Stimulated activated CD8-positive, alpha-beta memory T cell treated with anti-CD3 and anti-CD28 coated beads, Interleukin-7, amount 100 ng/mL, for 1 hour (primary cell): ENCODE measurements around the gene FPR2.
"Not testable (repeated sequence)": the region's sequence is repeated elsewhere in the genome, so short reads cannot be mapped to it uniquely, and the experiment has no call there.

Experiments
- DNase-seq, 2 donors: peaks; one replicate each; pipeline ENCODE4 v3.0.0-alpha.2; 2020; ENCODE audit warnings: low read depth in 2 of 2

The FPR2 gene, protein sequence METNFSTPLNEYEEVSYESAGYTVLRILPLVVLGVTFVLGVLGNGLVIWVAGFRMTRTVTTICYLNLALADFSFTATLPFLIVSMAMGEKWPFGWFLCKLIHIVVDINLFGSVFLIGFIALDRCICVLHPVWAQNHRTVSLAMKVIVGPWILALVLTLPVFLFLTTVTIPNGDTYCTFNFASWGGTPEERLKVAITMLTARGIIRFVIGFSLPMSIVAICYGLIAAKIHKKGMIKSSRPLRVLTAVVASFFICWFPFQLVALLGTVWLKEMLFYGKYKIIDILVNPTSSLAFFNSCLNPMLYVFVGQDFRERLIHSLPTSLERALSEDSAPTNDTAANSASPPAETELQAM

GRCh38 chr19:51760697-51761356 lies at the start of gene FPR2:
Gene FPR2, plus strand, starts transcription at chr19:51761180. Its CDS starts 7,479 bp downstream, at chr19:51768659.
- DNase-seq = no peak

DNA sequence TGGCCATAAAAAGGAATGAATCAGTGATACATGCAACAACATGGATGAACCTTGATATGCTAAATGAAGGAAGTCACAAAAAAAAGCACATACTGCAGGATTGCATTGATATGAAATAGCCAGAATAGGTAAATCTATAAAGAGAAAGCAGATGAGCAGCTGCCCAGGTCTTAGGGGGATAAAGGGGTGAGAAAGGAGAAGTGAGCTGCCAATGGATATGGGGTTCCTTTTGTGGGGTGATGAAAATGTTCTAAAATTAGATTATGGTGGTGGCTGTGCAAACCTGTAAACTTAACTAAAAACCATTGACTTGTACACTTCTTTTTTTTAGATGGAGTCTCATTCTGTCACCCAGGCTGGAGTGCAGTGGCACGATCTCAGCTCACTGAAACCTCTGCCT lies 49.3 kb upstream of the FPR2 start:
- no peak for DNase-seq

DNA sequence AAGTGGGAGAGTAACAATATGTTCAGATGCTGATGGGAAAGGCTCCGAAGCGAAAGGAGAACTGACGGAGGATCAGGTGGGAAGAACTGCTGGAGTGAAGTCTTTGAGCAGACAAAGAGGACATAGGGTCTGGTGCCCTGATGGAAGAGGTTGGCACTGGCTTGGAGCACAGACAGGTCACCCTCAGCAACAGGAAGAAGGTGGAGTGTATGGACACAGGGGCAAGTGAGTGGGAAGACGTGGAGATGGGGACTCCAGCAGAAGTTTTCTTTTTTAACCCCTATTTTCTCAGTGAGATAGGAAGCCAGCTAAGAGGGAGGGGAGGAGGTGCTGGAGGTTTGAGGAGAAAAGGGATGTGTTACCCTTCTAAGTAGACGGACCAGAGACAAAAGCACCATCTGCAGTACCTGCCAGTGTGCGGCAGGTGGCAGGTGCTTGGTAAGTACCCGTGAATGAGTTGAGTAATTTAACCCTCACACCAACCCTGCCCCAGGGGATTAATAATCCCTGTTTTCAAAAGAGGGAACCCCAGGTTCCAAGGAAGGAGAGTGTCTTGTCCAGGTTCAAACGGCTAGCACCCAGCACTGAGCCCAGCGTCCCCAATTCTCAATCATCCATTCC lies 48.4 kb upstream of the FPR2 start:
- DNase-seq = no peak

GRCh38 chr19:51713319-51714285 lies 47.4 kb upstream of the FPR2 start:
- DNase-seq = no peak

GRCh38 chr19:51714848-51715247 lies 46.1 kb upstream of the FPR2 start:
- DNase-seq = no peak

- no peak for DNase-seq
Measured at GRCh38 chr19:51715850-51716249, 45.1 kb upstream of the FPR2 start.

GRCh38 chr19:51716925-51717324 lies 44.1 kb upstream of the FPR2 start:
- no peak for DNase-seq

GRCh38 chr19:51719251-51719988 lies 41.6 kb upstream of the FPR2 start:
- no peak for DNase-seq

GRCh38 chr19:51721905-51722304 lies 39.1 kb upstream of the FPR2 start:
- DNase-seq = no peak

DNA sequence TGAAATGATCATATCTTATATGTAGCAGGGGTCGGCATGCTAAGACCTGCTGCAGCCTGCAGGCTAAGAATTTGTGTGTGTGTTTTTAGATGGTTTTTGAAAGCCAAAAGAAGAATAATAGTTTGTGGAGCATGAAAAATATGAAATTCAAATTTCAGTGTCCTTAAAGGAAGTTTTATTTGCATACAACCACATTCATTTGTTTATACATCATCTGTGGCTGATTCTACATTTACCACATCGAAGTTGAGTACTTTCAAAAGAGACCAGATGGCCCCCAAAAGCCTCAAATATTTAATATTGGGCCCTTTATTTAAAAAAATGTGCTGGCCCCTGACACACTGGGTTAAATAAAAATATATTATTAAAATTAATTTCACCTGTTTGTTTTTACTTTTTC lies 38.5 kb upstream of the FPR2 start:
- DNase-seq = no peak

DNA sequence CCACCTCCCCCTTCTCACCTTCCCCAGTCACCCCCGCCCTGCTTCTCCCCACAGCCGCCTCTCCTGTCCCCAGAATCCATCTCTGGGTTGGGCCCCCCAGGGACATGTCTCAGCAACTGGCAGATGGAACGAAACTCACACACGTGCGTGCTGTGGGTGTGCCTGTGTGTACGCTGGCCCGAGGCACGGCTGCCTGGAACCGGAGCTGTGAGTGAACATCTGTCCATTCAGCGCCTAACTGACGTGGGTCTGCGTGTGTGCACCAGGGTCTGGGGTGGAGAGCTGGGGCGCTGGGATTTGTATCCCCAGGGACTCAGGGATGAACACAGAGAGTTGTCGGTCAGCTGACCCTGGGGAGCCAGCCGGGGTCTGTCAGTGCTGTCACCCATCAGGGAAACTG lies 36.4 kb upstream of the FPR2 start:
- no peak for DNase-seq

GRCh38 chr19:51726049-51726448 lies 34.9 kb upstream of the FPR2 start:
- DNase-seq = no peak

DNA sequence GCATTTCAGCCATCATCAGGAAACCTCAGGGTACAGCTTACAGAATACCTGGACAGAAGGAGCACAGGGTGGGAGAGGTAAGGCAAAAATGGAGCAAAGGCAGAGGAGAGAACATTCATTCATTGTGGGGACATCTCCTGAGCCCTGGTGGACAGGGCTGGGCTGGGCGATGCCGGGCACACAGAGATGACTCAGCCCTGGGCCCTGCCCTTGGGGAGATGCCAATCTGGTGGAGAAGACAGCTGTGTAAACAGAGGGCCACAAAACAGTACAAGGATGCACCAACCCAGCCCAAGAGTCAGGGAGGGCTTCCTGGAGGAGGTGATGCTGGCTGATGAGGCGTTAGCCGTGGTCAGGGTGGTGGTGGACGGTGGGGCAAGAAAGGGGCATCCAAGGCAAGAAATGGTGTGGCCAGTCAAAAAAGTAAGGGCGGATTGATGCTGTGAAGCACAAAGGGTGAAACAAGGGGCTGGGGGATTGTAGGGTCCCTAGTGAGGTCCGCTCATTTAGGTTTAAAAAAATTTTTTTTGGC lies 33.6 kb upstream of the FPR2 start:
- DNase-seq = no peak

DNA sequence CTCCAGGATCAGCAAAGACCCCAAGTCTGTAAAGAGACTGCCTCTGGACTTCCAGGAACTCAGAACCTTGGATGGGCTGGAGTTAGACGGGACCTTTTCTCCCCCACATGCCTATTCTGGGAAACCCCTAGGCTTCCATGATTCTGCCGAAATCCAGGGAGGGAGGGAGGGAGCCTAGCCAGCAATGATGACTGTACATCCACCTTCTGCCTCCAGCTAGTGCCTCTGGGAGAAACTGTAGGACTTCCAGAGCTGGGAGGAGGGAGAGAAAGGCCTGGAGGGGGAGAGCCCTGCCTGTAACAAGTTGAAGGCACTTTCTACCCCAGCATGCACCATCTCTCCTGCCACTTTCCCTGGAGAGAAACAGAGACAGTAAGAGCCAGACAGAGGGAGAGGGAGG lies 31.2 kb upstream of the FPR2 start:
- DNase-seq = no peak

DNA sequence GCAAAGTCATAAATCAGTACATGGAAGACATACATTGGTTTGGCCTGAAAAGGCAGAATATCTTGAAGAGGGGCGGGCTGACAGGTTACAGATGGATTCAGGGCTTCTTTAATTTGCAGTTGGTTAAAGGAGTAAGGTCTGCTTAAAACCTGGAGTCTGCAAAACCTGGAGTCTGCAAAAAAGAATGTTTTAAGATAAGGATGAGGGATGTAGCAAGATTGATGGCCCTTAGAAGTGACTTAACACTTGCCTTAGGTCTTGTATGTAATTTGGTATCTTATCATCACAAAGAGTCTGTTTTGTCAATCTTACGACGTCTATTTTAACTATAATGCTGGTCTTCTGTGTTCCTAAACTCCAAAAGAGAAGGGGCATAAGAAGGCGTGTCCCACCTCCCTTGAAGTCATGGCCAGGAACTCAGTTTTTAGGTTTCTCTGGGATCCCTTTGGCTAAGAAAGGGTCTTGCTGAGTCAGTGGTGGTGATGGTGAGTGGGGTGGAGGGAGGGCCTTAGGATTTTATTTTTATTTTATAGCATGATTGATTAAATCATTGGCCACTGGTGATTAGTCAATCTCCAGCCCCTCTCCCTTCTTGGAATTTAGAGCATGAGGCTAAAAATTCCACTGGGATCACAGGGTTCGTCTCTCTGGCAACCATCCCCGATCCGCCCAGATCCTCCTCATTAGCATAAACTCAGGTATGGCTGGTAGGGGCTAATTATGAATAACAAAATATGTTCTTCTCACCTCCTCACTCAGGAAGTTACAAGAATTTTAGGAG lies 27.0 kb upstream of the FPR2 start:
- DNase-seq = no peak

GRCh38 chr19:51735759-51736449 lies 25.1 kb upstream of the FPR2 start:
- no peak for DNase-seq

DNA sequence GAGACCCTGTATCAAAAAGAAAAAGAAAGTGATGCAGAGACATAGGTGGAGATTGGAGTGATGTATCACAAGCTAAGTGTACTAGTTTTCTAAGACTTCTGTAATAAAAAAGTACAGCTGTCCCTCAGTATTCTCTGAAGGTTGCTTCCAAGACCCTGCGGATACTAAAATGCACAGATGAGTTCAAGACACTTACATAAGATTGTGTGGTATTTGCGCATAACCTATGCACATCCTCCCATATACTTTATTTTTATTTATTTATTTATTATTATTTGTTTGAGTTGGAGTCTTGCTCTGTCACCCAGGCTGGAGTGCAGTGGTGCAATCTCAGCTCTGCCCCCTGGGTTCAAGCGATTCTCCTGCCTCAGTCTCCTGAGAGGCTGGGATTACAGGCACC lies 23.6 kb upstream of the FPR2 start:
- no peak for DNase-seq

DNA sequence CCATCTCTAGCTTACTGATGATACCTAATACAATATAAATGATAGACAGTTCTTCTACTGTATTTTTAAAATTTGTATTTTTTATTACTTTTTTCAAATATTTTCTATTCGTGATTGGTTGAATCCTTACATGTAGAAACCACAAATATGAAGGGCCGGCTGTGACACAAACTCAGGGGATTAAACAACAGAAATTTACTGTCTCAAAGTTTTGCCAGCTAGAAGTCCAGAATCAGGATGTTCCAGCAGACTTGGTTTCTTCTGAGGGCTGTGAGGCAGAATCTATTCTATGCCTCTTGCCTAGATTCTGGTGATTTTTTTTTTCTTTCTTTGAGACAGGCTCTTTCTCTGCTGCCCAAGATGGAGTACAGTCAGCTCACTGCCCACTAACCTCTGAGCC lies 23.1 kb upstream of the FPR2 start:
- no peak for DNase-seq

DNA sequence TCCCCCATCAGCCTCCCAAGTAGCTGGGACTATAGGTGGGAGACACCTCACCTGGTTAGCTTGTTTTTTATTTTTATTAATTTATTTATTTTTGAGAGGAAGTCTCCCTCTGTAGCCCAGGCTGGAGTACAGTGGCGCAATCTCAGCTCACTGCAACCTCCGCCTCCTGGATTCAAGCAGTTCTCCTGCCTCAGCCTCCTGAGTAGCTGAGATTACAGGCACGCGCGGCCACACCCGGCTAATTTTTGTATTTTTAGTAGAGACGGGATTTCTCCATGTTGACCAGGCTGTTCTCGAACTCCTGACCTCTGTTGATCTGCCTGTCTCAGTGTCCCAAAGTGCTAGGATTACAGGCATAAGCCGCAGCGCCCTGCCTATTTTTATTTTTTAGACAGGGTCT lies 22.5 kb upstream of the FPR2 start:
- DNase-seq = not testable (repeated sequence)
